CD4-positive, alpha-beta memory T cell (primary cell): ENCODE measurements around the gene TBC1D3I. TPM values are rescaled to one million over a fixed set of nuclear protein-coding genes. Genes with fewer than 3 reads are reported as not detected.

ENCODE experiments used
- CTCF ChIA-PET: fragments of 350-600 bp; sonication (Branson Sonifier 250); formaldehyde crosslinking; loops from one replicate; lab custom pipeline; 2021; ENCODE audit warnings: inconsistent platforms; ENCODE audit not compliant: partially characterized antibody; lab: Charles Lee
- POLR2A ChIA-PET: fragments of 350-600 bp; sonication (Branson Sonifier 250); formaldehyde crosslinking; loops from one replicate; lab custom pipeline; 2021; ENCODE audit not compliant: partially characterized antibody; lab: Charles Lee
- DNase-seq, 5 donors: peaks; one replicate each; pipeline versions ENCODE4 v3.0.0 to v3.0.0-alpha.2; 2020 to 2022; ENCODE audit warnings: mixed read lengths in 1 of 5
- H3K27ac ChIP-seq: one replicate; pipeline ENCODE4 v1.7.0; 2013; ENCODE audit warnings: low read depth, low read length
- H3K27me3 ChIP-seq: 2 replicates; pipeline ENCODE4 v1.7.0; 2013; ENCODE audit warnings: mild to moderate bottlenecking, low read length, moderate library complexity; ENCODE audit not compliant: insufficient read depth
- H3K36me3 ChIP-seq: 2 replicates; pipeline ENCODE4 v1.7.0; 2013; ENCODE audit warnings: mild to moderate bottlenecking, low read length, moderate library complexity; ENCODE audit not compliant: insufficient read depth
- H3K4me1 ChIP-seq: 2 replicates; pipeline ENCODE4 v1.7.0; 2013; ENCODE audit warnings: mild to moderate bottlenecking, low read length, moderate library complexity; ENCODE audit not compliant: insufficient read depth
- H3K4me3 ChIP-seq, 2 donors: one replicate each; pipeline ENCODE4 v1.7.0; 2013; ENCODE audit warnings: low read length in 2 of 2, mild to moderate bottlenecking in 1 of 2
- H3K9me3 ChIP-seq, 2 donors: one replicate each; pipeline ENCODE4 v1.7.0; 2013; ENCODE audit warnings: low read length in 2 of 2, control low read depth in 1 of 2; ENCODE audit not compliant: control insufficient read depth in 1 of 2
- H3K27ac Mint-ChIP-seq, 7 donors: one replicate each; pipeline ENCODE4 v1.8.0; 2020 to 2021; ENCODE audit warnings: mixed read lengths in 7 of 7, mild to moderate bottlenecking in 6 of 7, inconsistent platforms in 3 of 7, moderate library complexity in 3 of 7
- H3K27me3 Mint-ChIP-seq, 2 donors: one replicate each; pipeline ENCODE4 v1.8.0; 2020 to 2021; ENCODE audit warnings: mixed read lengths in 2 of 2
- H3K36me3 Mint-ChIP-seq, 2 donors: one replicate each; pipeline ENCODE4 v1.8.0; 2020 to 2021; ENCODE audit warnings: mixed read lengths in 2 of 2, inconsistent platforms in 1 of 2, mild to moderate bottlenecking in 1 of 2
- H3K4me1 Mint-ChIP-seq, 4 donors: one replicate each; pipeline ENCODE4 v1.8.0; 2020 to 2021; ENCODE audit warnings: mixed read lengths in 4 of 4, mild to moderate bottlenecking in 1 of 4
- H3K4me3 Mint-ChIP-seq, 8 donors: one replicate each; pipeline ENCODE4 v1.8.0; 2020 to 2021; ENCODE audit warnings: mixed read lengths in 8 of 8, mild to moderate bottlenecking in 7 of 8, moderate library complexity in 6 of 8, inconsistent platforms in 3 of 8
- H3K9me3 Mint-ChIP-seq, 8 donors: one replicate each; pipeline ENCODE4 v1.8.0; 2020 to 2021; ENCODE audit warnings: mixed read lengths in 8 of 8, mild to moderate bottlenecking in 5 of 8, inconsistent platforms in 3 of 8, moderate library complexity in 1 of 8
- intact Hi-C: fragments of 100-400 bp; cut with micrococcal nuclease; formaldehyde crosslinking; loops from one replicate; pipeline ENCODE4 v1.15.1; 2023
- polyA plus RNA-seq, 2 donors: library from polyadenylated mRNA; unstranded; fragments of 300-500 nt; fragmentation: Illumina TruSeq; gene quantifications; one replicate each; pipeline ENCODE4 v1.2.3, GENCODE V29; 2021
- total RNA-seq, 2 experiments: library from RNA; stranded (reverse); gene quantifications; one replicate each; pipeline ENCODE4 v1.2.3, GENCODE V29; 2021

The TBC1D3I gene
- total and polyA plus RNA-seq, 4 experiments from 2014 or later = 0.91 to 1.3 TPM; not detected in 2

DNA sequence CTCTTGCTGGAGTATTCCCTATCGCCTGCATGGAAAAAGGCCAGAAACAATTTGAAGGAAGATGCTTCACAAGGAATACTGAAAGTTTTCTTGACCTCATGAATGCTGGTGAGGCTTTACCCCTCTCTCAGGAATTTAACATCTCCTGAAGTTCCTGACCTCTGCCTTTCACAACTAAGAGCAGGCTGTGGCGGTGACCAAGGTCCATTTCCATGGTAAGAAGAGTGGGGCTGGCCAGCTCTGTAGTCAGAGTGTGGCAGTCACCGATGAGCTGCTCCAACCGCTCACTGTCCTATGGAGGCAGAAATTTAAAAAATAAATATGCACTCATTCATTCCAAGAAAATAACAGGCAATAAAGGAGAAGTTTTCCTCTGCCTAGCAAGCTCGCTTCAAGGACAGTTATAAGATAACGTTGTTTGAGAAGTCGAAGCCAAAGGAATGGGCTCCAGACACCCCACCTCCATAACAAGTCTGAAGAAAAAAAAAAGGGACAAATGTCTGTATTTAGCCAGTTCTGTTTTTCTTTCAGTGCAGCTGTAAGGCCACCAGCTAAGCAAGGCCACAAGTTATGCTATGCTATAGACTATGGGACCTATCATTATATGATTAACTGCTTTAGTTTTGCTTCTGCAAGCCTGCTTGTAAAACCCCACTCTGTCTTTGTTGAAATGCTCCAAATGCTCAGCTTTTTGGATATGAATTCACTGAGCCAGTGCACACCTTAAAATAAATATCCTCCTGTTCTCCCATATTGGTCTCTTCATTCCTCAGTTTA, 59.5 kb downstream of the TBC1D3I start:
- ChIA-PET CTCF (no interaction called here), POLR2A (no interaction called here)
- intact Hi-C loops = no loop called here
- Histone ChIP-seq H3K4me1 (no peaks in the 10 kb centered on the region), H3K9me3 (no peaks in the 10 kb centered on the region), H3K27me3 (no peaks in the 10 kb centered on the region), H3K27ac (no peak overlapping the region), H3K4me3 (no peak overlapping the region), H3K36me3 (no peaks in the 10 kb centered on the region)
- H3K27me3 Mint-ChIP-seq = peaks cover 20% of the 10 kb centered on the region in 2 donors
- no peak overlapping the region for H3K4me3 Mint-ChIP-seq
- H3K27ac Mint-ChIP-seq = no peak overlapping the region
- H3K4me1 Mint-ChIP-seq = peaks cover 5 to 13% (median 8%) of the 10 kb centered on the region in 4 donors
- DNase-seq = no peak
- no peaks in the 10 kb centered on the region for H3K9me3 Mint-ChIP-seq
- no peaks in the 10 kb centered on the region for H3K36me3 Mint-ChIP-seq

Other genes starting within 250 kb of the TBC1D3I start
- not detected for gene CCL23, start 246.6 kb downstream of the TBC1D3I start, total RNA-seq
- gene CCL23, start 246.6 kb downstream of the TBC1D3I start, polyA plus RNA-seq = not detected
- not detected for gene CCL18, start 200.3 kb downstream of the TBC1D3I start, total RNA-seq
- gene CCL18, start 200.3 kb downstream of the TBC1D3I start, polyA plus RNA-seq = not detected
- gene CCL3, start 174.4 kb downstream of the TBC1D3I start, total RNA-seq = 1 to 10 TPM; 3.2 to 4.2 TPM
- gene CCL3, start 174.4 kb downstream of the TBC1D3I start, polyA plus RNA-seq = not detected
- 1 to 10 TPM; 1.1 TPM for gene CCL4, start 160.7 kb downstream of the TBC1D3I start, total RNA-seq
- gene CCL4, start 160.7 kb downstream of the TBC1D3I start, polyA plus RNA-seq = 1 to 10 TPM; 1.2 to 1.3 TPM
- 10 to 100 TPM; 11.5 to 18.0 TPM for gene TBC1D3B, start 87.9 kb downstream of the TBC1D3I start, total RNA-seq
- gene TBC1D3B, start 87.9 kb downstream of the TBC1D3I start, polyA plus RNA-seq = not detected
- 1 to 10 TPM in 1 of 2 experiments, under 1 TPM in 1; 0.89 to 2.2 TPM for gene CCL3L1, start 67.8 kb downstream of the TBC1D3I start, total RNA-seq
- not detected for gene CCL3L1, start 67.8 kb downstream of the TBC1D3I start, polyA plus RNA-seq
- 1 to 10 TPM in 1 of 2 experiments, not detected in 1; 1.1 TPM for gene CCL4L2, start 53.5 kb downstream of the TBC1D3I start, total RNA-seq
- gene CCL4L2, start 53.5 kb downstream of the TBC1D3I start, polyA plus RNA-seq = not detected
- not detected for gene TBC1D3G, start 59.3 kb upstream of the TBC1D3I start, total RNA-seq
- not detected for gene TBC1D3G, start 59.3 kb upstream of the TBC1D3I start, polyA plus RNA-seq
- gene TBC1D3H, start 123.9 kb upstream of the TBC1D3I start, total RNA-seq = not detected
- not detected for gene TBC1D3H, start 123.9 kb upstream of the TBC1D3I start, polyA plus RNA-seq
- 10 to 100 TPM; 66.6 to 68.3 TPM for gene ZNHIT3, start 222.1 kb upstream of the TBC1D3I start, total RNA-seq
- gene ZNHIT3, start 222.1 kb upstream of the TBC1D3I start, polyA plus RNA-seq = 10 to 100 TPM; 87.6 to 94.6 TPM